Heart left ventricle (tissue), 16 donors: ENCODE results near the gene TNFRSF1B. TPM values are rescaled to one million over a fixed set of nuclear protein-coding genes. Genes with fewer than 3 reads are reported as not detected.

Experiments
- ATAC-seq, 4 donors: fragments of 200-7000 bp; cut with Tn5 transposase; one replicate each; pipeline ENCODE4 v1.9.1; 2020 to 2022; ENCODE audit warnings: moderate library complexity in 4 of 4, mild to moderate bottlenecking in 3 of 4, moderate number of reproducible peaks in 1 of 4
- DNase-seq, 5 donors: peaks; one replicate each; pipeline ENCODE4 v3.0.0-alpha.2; 2020
- H3K27ac ChIP-seq, 12 donors: fragments of 200-600 bp; sonication (generic) in 4 of 12; one replicate each; pipeline versions ENCODE4 v1.5.0 to v1.8.0; 2016 to 2022; ENCODE audit warnings: mild to moderate bottlenecking in 2 of 12
- H3K27me3 ChIP-seq, 9 donors: fragments of 200-600 bp; sonication (generic) in 2 of 9; one replicate each; pipeline versions ENCODE4 v1.5.1 to v1.8.0; 2016 to 2022; ENCODE audit warnings: mild to moderate bottlenecking in 3 of 9
- H3K36me3 ChIP-seq, 9 donors: fragments of 200-600 bp; sonication (generic) in 2 of 9; one replicate each; pipeline versions ENCODE4 v1.5.0 to v1.8.0; 2018 to 2022; ENCODE audit warnings: mild to moderate bottlenecking in 2 of 9
- H3K4me1 ChIP-seq, 12 donors: fragments of 200-600 bp; sonication (generic) in 4 of 12; one replicate each; pipeline versions ENCODE4 v1.5.0 to v1.8.0; 2016 to 2022; ENCODE audit warnings: mild to moderate bottlenecking in 3 of 12
- H3K4me3 ChIP-seq, 12 donors: fragments of 200-600 bp; sonication (generic) in 4 of 12; one replicate each; pipeline versions ENCODE4 v1.5.0 to v1.8.0; 2017 to 2022; ENCODE audit warnings: mild to moderate bottlenecking in 9 of 12, moderate library complexity in 4 of 12
- H3K9me3 ChIP-seq, 12 donors: fragments of 200-600 bp; sonication (generic) in 4 of 12; one replicate each; pipeline versions ENCODE4 v1.5.0 to v1.8.0; 2016 to 2022; ENCODE audit warnings: mild to moderate bottlenecking in 1 of 12
- POLR2A ChIP-seq, 2 donors: fragments of 450-650 bp; IDR thresholded peaks; one replicate each; pipeline ENCODE4 v1.6.1; 2017; ENCODE audit warnings: antibody characterized with exemption in 2 of 2, mild to moderate bottlenecking in 2 of 2, moderate library complexity in 2 of 2
- WGBS, 4 donors: extraction: QIAGEN DNeasy Blood & Tissue Kit in 2 of 4; methylation state at CpG; one replicate each; pipeline versions ENCODE4 v1.1.5 to v1.1.7; 2013 to 2018; 5-methylcytosine and 5-hydroxymethylcytosine counted together
- intact Hi-C, 10 donors: fragments of 100-400 bp; cut with DNase I; formaldehyde crosslinking; loops; one replicate each; pipeline versions ENCODE4 v1.11.1 to v1.14.2; 2022
- microRNA-seq, 4 donors: library from miRNA; unstranded; fragments of <30 nt; microRNA quantifications; one replicate each; pipeline versions ENCODE4 to v1.2.0, GENCODE V29; 2017 to 2020
- polyA plus RNA-seq, 2 donors: library from polyadenylated mRNA; stranded (reverse); fragments of 200-250 nt; gene quantifications; one replicate each; pipeline ENCODE4 v1.2.3, GENCODE V29; 2013
- total RNA-seq, 9 donors: library from RNA; depleted of rRNA in 2 of 9; stranded (reverse); fragments of >200 nt in 2 of 9; fragmentation: NEBNext Ultra II Directional in 3 of 9; extraction: Animal tissue kit (Norgen Biotek cat#: 25700) in 3 of 9; gene quantifications; one replicate each; pipeline versions ENCODE4 v1.1.0 to v1.2.4, GENCODE V29; 2016 to 2023
- TF ChIP-seq, protein P1 (sequence below), 12 donors: fragments of 200-600 bp; sonication (generic) in 4 of 12; IDR thresholded peaks; one replicate each; pipeline versions ENCODE4 v1.5.0 to v1.8.0; 2018 to 2022; ENCODE audit warnings: antibody characterized with exemption in 12 of 12, mild to moderate bottlenecking in 5 of 12
- donor health status: ischemic (EF 13 %, LVEDD 7.1; RV severe dilation, severe dysfunction).
- donor health status: healthy with polysubstance abuse.
- donor health status: DM: no; HTN: yes; CAD: no.
- donor health status: DM: no; HTN: no; CAD: no.
- donor health status: ischemic (EF 25% LVEDD 6.9; RV normal size, moderate dysfunction).
- donor health status: ischemic (EF 25% LVEDD 5.7; RV mildly dilated, moderate dysfunction).
- donor health status: healthy.
- donor health status: DM: yes; HTN: yes; CAD: no.
- donor health status: ischemic (EF 35%, LVEDD 5.7; RV mildly dilated, moderate dysfunction).
- donor health status: nonischemic (EF 11% LVEDD 7.7; RV severe dilation, severe dysfunction).
- donor health status: DM: yes; HTN: yes; CAD: no.
- donor health status: PGD.
- donor health status: ischemic (EF 29% LVEDD 5.4; RV normal size, mild dysfunction).
- donor health status: nonischemic (EF 23%, LVEDD 6.1; RV moderate dilation, normal function).

The TNFRSF1B gene
- total and polyA plus RNA-seq, 11 donors: 8.6 to 71.0 (median 14.9) TPM

- Histone ChIP-seq H3K9me3 (no peaks in the 10 kb centered on the region), H3K4me1 (no peaks in the 10 kb centered on the region), H3K4me3 (no peak overlapping the region), H3K36me3 (peaks cover 4 to 98% (median 98%) of the 10 kb centered on the region in 9 donors), H3K27me3 (no peaks in the 10 kb centered on the region), H3K27ac (no peak overlapping the region)
- DNase-seq (no peak), ATAC-seq (no peak)
- intact Hi-C loops: loop anchor here in 1 of 10 donors (10.0 kb wide), 1 partner anchor 135 kb away; no protein-coding TSS in a partner anchor
- TF ChIP-seq, protein P1, sequence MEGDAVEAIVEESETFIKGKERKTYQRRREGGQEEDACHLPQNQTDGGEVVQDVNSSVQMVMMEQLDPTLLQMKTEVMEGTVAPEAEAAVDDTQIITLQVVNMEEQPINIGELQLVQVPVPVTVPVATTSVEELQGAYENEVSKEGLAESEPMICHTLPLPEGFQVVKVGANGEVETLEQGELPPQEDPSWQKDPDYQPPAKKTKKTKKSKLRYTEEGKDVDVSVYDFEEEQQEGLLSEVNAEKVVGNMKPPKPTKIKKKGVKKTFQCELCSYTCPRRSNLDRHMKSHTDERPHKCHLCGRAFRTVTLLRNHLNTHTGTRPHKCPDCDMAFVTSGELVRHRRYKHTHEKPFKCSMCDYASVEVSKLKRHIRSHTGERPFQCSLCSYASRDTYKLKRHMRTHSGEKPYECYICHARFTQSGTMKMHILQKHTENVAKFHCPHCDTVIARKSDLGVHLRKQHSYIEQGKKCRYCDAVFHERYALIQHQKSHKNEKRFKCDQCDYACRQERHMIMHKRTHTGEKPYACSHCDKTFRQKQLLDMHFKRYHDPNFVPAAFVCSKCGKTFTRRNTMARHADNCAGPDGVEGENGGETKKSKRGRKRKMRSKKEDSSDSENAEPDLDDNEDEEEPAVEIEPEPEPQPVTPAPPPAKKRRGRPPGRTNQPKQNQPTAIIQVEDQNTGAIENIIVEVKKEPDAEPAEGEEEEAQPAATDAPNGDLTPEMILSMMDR (IDR thresholded peaks at IDR 0.05): no peak
- TF ChIP-seq POLR2A (IDR thresholded peaks at IDR 0.05): no peak
- WGBS, 4 donors: 72 to 85% (median 78%) methylated on average over 6 of the region's 6 CpGs
These were observed 83.0 kb downstream of the TNFRSF1B start for GRCh38 chr1:12249748-12250147.

DNA sequence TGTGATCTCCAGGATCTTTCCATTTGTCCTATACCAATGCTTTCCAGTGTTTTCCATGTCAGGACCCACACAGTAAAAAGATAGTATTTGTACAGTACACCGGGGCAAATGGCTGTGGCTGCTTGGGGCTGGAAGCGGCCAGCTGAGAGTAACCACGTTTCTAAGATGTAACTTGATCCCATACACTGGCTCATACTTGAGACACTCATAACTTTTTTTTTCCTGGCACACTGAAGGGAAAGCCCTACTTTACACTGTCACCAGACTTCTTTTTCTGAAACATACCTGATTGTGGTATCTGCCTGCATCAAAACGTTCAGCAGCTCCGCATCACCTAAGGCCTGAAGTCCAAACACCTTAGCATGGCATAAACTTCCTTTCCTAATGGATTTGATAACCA lies 84.7 kb downstream of the TNFRSF1B start:
- Histone ChIP-seq H3K9me3 (no peaks in the 10 kb centered on the region), H3K4me3 (no peak overlapping the region), H3K4me1 (no peaks in the 10 kb centered on the region), H3K36me3 (peaks cover 4 to 98% (median 98%) of the 10 kb centered on the region in 9 donors), H3K27me3 (no peaks in the 10 kb centered on the region), H3K27ac (no peak overlapping the region)
- 70 to 78% (median 75%) methylated on average over 5 of the region's 5 CpGs for WGBS, 4 donors
- TF ChIP-seq, protein P1 (IDR thresholded peaks at IDR 0.05): no peak
- no peak for TF ChIP-seq POLR2A (IDR thresholded peaks at IDR 0.05)
- intact Hi-C loops: no loop called here
- no peak for DNase-seq
- no peak for ATAC-seq

- TF ChIP-seq POLR2A (IDR thresholded peaks at IDR 0.05): no peak
- TF ChIP-seq, protein P1 (IDR thresholded peaks at IDR 0.05): no peak
- no peak for ATAC-seq
- H3K36me3 ChIP-seq: peaks cover 4 to 100% (median 98%) of the 10 kb centered on the region in 9 donors
- no peaks in the 10 kb centered on the region for H3K4me1 ChIP-seq
- 93 to 98% (median 96%) methylated on average over 2 of the region's 2 CpGs for WGBS, 4 donors
- no peak for DNase-seq
- intact Hi-C loops: no loop called here
- no peaks in the 10 kb centered on the region for H3K9me3 ChIP-seq
- H3K4me3 ChIP-seq: no peak overlapping the region
- H3K27me3 ChIP-seq: no peaks in the 10 kb centered on the region
- no peak overlapping the region for H3K27ac ChIP-seq
These were observed 89.1 kb downstream of the TNFRSF1B start for GRCh38 chr1:12255913-12256312.

- no peak for TF ChIP-seq POLR2A (IDR thresholded peaks at IDR 0.05)
- TF ChIP-seq, protein P1 (IDR thresholded peaks at IDR 0.05): no peak
- WGBS, 4 donors: 83 to 89% (median 84%) methylated on average over 7 of the region's 7 CpGs
- ATAC-seq (no peak), DNase-seq (no peak)
- Histone ChIP-seq H3K27me3 (no peaks in the 10 kb centered on the region), H3K36me3 (peaks cover 4 to 100% (median 98%) of the 10 kb centered on the region in 9 donors), H3K27ac (no peak overlapping the region), H3K9me3 (no peaks in the 10 kb centered on the region), H3K4me1 (no peaks in the 10 kb centered on the region), H3K4me3 (no peak overlapping the region)
- intact Hi-C loops: no loop called here
These were observed 91.5 kb downstream of the TNFRSF1B start for GRCh38 chr1:12258272-12258671.

Small RNA genes lying within 50 kb of the gene (microRNA-seq; reads per million reads assigned to microRNA genes)
- 0 to 0.58 (median 0.10) reads per million in 4 donors for gene MIR4632
- gene MIR7846: 0 to 1.0 (median 0.77) reads per million in 4 donors

Other genes with a start within 250 kb of the TNFRSF1B start
- 100 to 1,000 TPM in 1 of 9 donors, 10 to 100 TPM in 8; 37.1 to 106 (median 41.3) TPM for gene KIAA2013, start 240.6 kb upstream of the TNFRSF1B start, total RNA-seq
- 10 to 100 TPM; 29.3 to 57.4 TPM for gene KIAA2013, start 240.6 kb upstream of the TNFRSF1B start, polyA plus RNA-seq
- 100 to 1,000 TPM in 1 of 9 donors, 10 to 100 TPM in 8; 37.5 to 104 (median 50.1) TPM for gene PLOD1, start 232.3 kb upstream of the TNFRSF1B start, total RNA-seq
- gene PLOD1, start 232.3 kb upstream of the TNFRSF1B start, polyA plus RNA-seq: 100 to 1,000 TPM in 1 of 2 donors, 10 to 100 TPM in 1; 38.3 to 108 TPM
- gene MFN2, start 186.5 kb upstream of the TNFRSF1B start, total RNA-seq: 100 to 1,000 TPM; 398 to 900 (median 632) TPM
- gene MFN2, start 186.5 kb upstream of the TNFRSF1B start, polyA plus RNA-seq: 100 to 1,000 TPM; 263 to 374 TPM
- 10 to 100 TPM; 11.3 to 53.5 (median 17.4) TPM for gene MIIP, start 147.5 kb upstream of the TNFRSF1B start, total RNA-seq
- 10 to 100 TPM; 20.3 to 33.6 TPM for gene MIIP, start 147.5 kb upstream of the TNFRSF1B start, polyA plus RNA-seq
- gene TNFRSF8, start 103.7 kb upstream of the TNFRSF1B start, total RNA-seq: 1 to 10 TPM in 2 of 9 donors, under 1 TPM in 7; 0.51 to 4.5 (median 0.75) TPM
- gene TNFRSF8, start 103.7 kb upstream of the TNFRSF1B start, polyA plus RNA-seq: 1 to 10 TPM in 1 of 2 donors, under 1 TPM in 1; 1.00 to 1.1 TPM
- 100 to 1,000 TPM in 4 of 9 donors, 10 to 100 TPM in 5; 74.3 to 301 (median 95.8) TPM for gene VPS13D, start 63.0 kb downstream of the TNFRSF1B start, total RNA-seq
- 10 to 100 TPM; 32.1 to 84.8 TPM for gene VPS13D, start 63.0 kb downstream of the TNFRSF1B start, polyA plus RNA-seq